NCI-H146 (cell line): Measurements from ENCODE around the gene ATP10B.
"Not testable (repeated sequence)": the region's sequence is repeated elsewhere in the genome, so short reads cannot be mapped to it uniquely, and the experiment has no call there.

Source experiments
- DNase-seq: peaks from one replicate; lab custom pipeline; 2025; lab: John Stamatoyannopoulos, UW

ATP10B gene

GRCh38 chr5:160760008-160760407, 92.0 kb downstream of the ATP10B start:
- DNase-seq: no peak

- DNase-seq: no peak
Observed at GRCh38 chr5:160757194-160757593, 94.8 kb downstream of the ATP10B start.

GRCh38 chr5:160750938-160751657, 100.9 kb downstream of the ATP10B start:
- DNase-seq: peak; percentile 12

- DNase-seq: no peak
Observed at GRCh38 chr5:160749682-160750081, 102.3 kb downstream of the ATP10B start.

DNA sequence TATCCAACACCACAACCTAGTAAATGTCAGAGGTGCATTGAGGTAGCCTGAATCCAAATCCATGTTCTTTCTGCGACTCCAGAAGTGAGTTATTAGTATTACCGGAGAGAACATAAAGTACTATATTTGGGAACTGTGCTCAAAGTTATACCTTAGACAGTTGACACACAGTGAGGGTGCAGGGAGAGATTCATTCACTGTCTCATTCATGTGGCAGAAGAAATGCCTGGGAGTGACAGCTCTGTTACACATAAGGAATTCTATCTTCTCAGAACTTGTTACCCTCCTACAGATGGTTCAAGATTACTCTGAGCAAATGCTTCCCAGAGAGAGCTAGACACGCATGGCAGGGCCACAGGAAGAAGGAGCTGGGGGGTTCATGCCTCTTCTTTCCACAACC, 103.0 kb downstream of the ATP10B start:
- DNase-seq: no peak

- DNase-seq: no peak
Observed at GRCh38 chr5:160747987-160748386, 104.0 kb downstream of the ATP10B start.

DNA sequence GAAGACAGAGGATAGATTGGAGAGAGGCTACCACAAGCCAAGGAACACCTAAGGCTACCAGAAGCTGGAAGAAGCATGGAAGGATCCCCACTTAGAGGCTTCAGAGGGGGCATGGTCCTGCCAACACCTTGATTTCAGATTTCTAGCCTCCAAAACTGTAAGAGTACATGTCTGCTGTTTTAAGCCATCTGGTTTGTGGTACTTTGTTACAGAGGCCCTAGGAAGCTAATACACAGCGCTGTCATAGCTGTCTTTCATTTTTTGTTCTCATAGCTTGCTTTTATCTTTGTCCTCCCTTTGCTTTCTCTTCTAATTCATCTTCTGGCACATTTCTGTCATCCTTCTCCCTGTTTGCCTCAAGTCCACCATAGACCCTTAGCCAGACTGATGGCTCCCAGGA, 104.5 kb downstream of the ATP10B start:
- DNase-seq: no peak

GRCh38 chr5:160744268-160745101, 107.5 kb downstream of the ATP10B start:
- DNase-seq: no peak

GRCh38 chr5:160743027-160743426, 109.0 kb downstream of the ATP10B start:
- DNase-seq: no peak

DNA sequence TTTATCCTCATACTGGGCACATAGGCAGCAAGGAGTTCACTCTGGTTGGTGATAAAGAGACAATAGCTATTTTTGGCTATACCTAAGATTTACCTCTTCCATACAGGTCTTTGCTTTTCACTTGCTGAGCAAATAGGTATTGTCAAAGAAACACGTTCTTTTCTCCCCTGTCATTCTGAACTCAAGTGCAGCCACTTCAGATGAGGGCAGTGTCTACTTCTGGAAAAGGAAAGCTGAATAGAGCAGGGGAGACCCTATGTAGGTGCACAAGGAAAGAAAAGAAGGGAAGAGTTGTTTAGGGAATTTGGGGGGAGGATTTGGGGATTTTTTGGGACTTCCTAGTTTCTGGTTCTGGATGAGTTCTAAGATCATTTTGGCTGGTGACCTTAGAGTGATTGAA, 109.6 kb downstream of the ATP10B start:
- no peak for DNase-seq

DNA sequence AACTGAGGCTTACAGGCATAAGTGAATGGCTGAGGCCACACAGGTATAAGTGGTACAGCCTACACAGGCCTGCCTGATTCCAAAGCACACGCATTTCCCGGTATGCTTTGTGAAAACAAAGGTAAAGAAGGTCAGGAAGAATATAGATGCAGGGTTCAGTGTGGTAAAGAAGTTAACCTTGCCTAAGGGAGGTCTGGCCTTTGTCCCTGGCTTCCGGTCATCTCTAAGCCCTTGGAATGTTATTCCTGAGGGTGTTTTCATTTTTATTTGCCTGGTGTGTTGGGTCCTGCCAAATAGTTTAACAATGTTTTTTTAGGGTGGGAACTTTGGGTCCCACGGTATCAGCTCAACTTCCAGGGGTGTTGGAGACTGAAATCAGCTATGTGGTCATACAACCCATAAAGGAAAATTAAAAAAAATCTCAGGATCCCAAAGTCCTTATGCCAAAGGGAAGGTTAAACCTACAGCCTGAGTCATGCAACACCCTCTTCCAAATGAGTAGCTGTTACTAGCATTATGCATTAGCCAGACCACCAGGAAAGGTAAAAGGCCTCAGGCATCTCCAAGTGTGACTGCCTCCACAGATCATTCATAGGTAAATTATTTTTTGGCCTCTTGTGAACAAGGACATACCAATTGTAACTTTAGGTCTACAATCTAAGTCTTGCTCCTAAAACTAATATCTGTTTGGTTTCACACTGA, 124.6 kb downstream of the ATP10B start:
- no peak for DNase-seq

- DNase-seq: no peak
Observed at GRCh38 chr5:160726721-160727120, 125.3 kb downstream of the ATP10B start.

GRCh38 chr5:160720822-160721221, 131.2 kb downstream of the ATP10B start:
- no peak for DNase-seq

- DNase-seq: not testable (repeated sequence)
Observed at GRCh38 chr5:160715508-160715907, 136.5 kb downstream of the ATP10B start.

GRCh38 chr5:160703547-160704189, 148.3 kb downstream of the ATP10B start:
- no peak for DNase-seq

DNA sequence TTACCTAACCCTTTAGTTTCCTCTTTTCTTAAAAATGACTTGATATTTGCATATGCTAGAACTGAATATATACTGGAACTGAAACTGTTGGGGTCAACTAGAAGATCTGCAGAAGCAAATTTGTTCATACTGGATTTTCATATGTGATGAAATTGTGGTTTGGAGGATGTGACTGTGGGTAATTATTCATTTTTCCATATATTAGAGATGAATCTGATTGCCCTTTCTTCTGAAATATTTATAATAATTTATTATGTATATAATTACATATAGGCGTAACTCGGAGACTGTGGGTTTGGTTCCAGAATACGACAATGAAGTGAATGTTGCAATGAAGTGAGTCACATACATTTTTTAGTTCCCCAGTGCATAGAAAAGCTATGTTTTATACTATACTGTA, 149.1 kb downstream of the ATP10B start:
- DNase-seq: no peak

- no peak for DNase-seq
Observed at GRCh38 chr5:160702311-160702803, 149.7 kb downstream of the ATP10B start.

- no peak for DNase-seq
Observed at GRCh38 chr5:160701403-160701802, 150.6 kb downstream of the ATP10B start.

- DNase-seq: no peak
Observed at GRCh38 chr5:160699301-160699700, 152.7 kb downstream of the ATP10B start.

DNA sequence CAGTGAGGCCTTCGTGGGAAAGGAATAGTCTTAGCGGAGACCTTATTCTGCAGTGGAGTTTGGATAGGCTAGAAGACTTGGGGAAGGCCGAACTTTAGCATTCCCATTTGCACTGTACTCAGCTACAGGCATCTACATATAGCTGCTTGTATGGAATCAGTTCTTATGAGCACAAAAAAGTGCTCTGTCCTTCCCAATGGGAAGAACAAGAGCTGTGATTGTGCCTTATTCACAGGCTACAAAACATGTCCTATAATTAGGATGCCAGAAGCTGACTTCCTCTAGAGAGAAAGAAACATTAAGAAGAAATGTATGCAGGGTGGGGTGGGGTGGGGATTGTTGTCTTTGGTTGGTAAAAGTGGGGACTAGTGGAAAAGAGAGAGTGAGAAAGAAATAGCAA, 154.7 kb downstream of the ATP10B start:
- DNase-seq: no peak

DNA sequence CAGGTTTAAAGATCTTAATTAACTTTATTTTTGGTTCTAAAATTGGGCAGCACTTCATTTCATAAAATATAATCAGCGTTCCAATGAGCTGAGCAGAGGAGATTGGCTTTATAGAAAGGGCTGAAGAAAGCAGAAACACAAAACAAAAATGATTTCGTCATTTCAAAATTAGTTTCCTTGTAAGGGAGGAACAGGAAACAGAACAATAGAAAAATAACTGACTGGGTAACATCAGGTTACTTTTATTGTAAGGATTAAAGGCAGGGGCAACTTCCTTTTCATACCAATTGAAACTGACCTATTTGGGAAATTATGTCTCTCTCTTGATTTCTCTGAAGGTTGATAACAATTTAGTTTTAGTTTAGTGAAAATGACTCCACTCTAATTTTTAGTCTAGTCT, 157.1 kb downstream of the ATP10B start:
- DNase-seq: no peak

- peak; percentile 2 for DNase-seq
Observed at GRCh38 chr5:160693831-160694465, 158.1 kb downstream of the ATP10B start.
